GM19395 (cell line): Measurements from ENCODE around the gene MRPL11.
"Not testable (repeated sequence)": the region's sequence is repeated elsewhere in the genome, so short reads cannot be mapped to it uniquely, and the experiment has no call there.

Experiments used
- ATAC-seq: cut with Tn5 transposase; IDR thresholded peaks from one replicate; pipeline ENCODE4 v1.9.1; 2021; ENCODE audit warnings: mild to moderate bottlenecking, moderate library complexity; ENCODE audit not compliant: unreplicated experiment

MRPL11 gene

GRCh38 chr11:66467756-66468155 lies 29.1 kb upstream of the MRPL11 start:
- no peak for ATAC-seq

DNA sequence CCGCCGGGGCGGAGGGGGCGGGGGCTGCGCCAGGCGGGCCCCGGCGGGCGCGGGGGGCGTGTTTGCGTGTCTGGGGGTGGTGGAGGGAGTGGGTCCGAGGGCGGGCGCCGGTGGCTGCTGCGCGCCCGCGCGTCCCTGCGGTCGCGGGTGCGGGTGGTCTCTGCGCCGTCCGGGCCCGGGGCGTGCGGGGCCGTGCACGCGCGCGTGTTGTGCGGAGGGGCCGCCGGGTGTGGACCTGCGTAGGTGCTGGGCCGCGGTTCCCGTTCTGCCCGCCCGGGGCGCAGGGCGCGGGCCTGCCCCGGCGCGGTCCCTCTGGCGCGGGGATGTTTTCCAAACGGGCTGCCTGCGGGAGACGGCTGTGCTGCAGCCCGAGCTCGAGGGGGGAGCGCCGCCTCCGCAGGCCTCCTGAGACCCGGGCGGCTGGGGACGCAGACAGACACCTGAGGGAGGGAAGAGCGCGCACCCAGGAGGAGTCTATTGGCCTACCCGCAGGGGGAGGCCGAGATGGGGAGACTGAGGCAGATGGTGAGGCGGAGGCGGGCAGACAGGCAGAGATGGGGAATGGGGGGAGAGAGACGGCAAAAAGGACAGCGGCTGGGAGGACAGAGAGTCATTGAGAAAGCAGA lies 28.5 kb upstream of the MRPL11 start:
- peak; percentile 42 for ATAC-seq

DNA sequence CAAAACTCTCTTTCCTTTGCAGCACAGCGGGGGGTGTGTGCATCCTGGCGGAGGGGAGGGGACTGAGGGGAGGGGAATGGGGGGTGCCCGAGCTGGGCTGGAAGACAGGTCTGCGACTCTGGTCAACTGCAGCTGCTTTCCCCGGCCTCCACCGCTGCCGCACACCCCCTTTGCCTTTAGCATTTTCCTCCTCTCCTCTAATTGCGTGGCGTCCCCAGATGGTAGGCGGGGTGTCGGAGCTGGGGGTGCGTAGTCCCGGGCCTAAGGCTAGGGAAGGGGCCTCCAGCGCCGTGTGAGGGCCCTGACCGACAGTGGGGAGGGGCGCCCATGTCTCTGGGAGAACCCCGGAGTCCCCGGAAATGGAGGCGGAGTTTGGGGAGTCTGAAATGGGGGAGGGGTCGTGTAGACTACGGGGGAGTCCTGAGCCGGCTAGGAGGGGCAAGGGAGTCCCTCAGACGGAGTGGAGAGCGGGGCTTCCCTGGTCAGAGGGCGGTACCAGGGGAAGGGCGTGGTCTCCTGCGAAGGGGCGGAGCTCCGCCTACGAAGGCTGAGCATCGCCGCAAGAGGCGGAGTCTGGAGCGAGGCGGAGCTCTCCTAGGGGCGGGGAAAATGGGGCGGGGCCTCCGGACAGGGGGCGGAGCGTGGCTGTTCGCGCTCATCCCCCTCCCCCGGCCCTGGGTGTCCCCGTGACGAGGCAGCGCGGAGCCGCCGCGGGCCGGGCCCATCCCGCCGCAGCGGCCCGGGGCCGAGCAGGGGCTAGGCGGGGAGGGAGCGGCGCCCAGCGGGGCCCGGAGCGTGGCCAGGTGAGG lies 27.8 kb upstream of the MRPL11 start, which contains the start of gene PELI3:
Gene PELI3 (plus strand): TSS at position 681 of the 809 bp plus-strand sequence. CDS start 1,224 bp downstream, outside the sequence.
- ATAC-seq = peak; percentile 80

DNA sequence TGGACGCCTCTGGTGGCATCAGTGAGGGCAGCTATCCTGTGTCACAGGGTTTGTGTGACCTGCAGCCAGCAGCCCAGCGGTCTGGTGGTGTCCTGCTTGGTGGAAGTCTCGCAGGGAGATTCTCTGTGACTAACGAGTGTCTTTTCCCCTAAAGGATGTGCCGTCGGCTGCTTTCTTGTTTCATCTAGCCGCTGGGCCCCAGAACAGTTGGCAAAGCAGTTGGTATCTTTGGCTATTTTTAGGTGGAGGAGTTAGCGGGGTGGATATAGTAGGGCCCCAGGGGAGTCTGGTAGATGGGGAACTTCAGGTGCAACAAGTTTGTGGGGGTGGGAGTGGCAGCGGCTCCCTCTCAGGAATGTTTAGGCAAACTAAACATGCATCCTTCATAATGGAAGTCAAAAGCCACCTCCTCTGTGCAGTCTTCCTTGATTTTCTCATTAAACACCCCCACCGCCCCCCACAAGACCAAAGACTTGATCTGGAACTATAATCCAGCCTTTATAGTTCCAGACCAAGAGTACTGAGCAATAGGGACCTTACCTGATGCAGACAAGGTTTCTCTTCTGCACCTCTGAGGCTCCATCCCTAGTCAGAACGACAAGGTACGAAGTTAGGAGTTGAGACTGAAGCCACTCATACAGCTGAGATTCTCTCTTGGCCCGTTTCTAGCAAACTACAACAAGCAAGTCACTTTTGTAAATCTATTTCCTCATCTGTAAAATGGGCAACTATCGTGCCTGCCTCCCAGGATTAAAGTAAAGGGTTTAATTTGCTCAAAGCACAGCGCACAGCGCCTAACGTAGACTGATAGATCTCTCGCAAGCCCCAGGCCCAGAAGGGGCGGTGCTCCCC lies 27.0 kb upstream of the MRPL11 start:
- ATAC-seq = no peak

GRCh38 chr11:66464916-66465315 lies 26.3 kb upstream of the MRPL11 start:
- ATAC-seq = no peak

DNA sequence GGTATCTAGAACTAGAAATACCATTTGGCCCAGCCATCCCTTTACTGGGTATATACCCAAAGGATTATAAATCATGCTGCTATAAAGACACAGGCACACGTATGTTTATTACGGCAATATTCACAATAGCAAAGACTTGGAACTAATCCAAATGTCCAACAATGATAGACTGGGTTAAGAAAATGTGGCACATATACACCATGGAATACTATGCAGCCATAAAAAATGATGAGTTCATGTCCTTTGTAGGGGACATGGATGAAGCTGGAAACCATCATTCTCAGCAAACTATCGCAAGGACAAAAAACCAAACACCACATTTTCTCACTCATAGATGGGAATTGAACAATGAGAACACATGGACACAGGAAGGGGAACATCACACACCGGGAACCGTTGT lies 25.5 kb upstream of the MRPL11 start:
- ATAC-seq = not testable (repeated sequence)

DNA sequence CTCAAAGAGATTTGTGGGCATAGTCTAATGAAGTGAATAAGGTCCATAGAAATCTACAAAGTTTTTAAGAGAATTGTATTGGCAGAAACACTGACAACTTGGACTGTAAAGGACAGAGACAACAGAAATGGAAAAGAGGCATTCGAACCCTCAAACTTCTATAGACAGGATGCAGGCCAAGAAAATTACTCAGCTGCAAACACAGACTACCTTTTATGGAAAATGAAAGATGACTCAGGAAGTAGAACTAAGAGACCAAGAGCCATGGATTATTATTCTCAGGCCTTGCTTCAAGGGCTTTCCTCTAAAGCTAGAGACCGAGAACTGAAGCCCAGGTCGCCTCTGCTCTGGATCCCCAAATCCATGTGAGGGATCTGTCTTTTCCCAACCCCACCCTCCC lies 24.3 kb upstream of the MRPL11 start:
- no peak for ATAC-seq

- ATAC-seq = no peak
Measured at GRCh38 chr11:66462010-66462409, 23.4 kb upstream of the MRPL11 start.

GRCh38 chr11:66459138-66459778 lies 20.6 kb upstream of the MRPL11 start:
- no peak for ATAC-seq

- no peak for ATAC-seq
Measured at GRCh38 chr11:66457826-66458225, 19.2 kb upstream of the MRPL11 start.

- no peak for ATAC-seq
Measured at GRCh38 chr11:66454828-66455227, 16.2 kb upstream of the MRPL11 start.

DNA sequence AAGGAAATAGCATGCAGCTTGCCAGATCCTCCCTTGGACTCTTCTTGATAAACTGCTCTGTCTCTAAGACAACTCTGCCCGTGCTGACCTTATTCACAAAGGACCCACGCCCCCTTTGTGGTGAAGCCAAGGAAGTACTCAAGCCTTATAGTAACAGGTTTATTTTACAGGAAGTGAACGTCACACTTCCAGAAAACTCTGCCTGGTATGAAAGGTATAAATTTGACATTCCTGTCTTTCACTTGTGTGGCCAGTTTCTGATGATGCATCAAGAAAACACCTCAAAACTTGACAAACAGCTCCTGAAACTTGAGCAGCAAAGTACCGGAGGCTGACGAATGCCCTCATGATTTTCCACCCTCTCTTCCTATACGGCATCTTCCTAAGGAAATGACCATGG lies 15.6 kb upstream of the MRPL11 start:
- ATAC-seq = no peak

DNA sequence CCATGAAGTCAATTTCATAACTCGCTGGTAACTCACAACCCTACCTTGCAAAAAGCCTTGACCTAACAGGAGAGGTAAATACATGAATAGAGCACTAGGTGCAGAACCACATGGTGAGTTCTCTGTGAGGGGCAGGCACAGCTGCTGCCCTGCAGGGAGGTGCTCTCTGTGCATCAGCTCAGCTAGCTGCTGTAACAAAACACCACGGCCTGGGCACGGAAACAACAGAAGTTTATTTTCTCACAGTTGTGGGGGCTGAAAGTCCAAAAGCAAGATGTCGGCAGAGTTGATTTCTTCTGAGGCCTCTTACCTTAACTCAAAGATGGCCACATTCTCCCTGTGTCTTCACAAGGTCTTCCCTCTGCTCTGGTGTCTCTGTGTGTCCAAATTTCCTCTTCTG lies 13.0 kb upstream of the MRPL11 start:
- ATAC-seq = no peak

- ATAC-seq = no peak
Measured at GRCh38 chr11:66450560-66450959, 11.9 kb upstream of the MRPL11 start.

- no peak for ATAC-seq
Measured at GRCh38 chr11:66448523-66448922, 9.9 kb upstream of the MRPL11 start.

DNA sequence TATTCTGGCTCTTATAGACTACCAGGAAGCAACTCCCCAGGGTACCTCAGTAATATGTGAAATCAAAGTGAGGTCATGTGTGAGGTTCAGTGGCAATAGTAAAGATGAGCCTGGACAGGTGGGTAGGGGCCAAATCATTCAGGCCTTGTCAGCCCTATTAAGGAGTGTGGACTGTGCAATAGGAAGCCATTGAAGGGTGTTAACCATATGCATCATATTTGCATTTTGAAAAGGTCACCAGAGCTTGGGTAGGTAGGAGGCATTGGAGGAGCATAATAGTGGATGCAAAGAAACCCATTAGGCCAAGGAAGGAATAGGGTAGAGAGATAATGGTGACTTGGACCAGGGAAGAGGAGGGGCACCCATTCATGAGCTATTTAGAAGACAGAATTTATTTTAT lies 8.4 kb upstream of the MRPL11 start:
- no peak for ATAC-seq

DNA sequence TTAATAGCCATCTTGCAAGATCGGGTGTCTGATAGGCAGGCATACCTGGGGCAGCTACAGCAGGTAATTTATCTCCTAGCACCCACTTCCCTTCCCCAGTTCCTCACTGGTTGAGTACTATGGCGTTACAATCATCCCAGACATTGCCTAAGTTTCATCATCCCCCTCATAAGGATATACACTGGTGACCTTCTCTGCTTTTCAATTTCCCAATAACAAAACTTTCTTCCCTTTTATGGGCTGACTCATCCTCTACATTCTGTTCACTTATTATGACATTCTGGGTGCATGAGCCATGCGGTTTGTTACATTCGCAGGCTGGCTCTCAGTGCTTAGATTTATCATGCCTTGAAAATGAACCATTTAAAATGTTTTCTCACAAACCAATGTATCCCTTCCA lies 5.0 kb upstream of the MRPL11 start:
- ATAC-seq = no peak

DNA sequence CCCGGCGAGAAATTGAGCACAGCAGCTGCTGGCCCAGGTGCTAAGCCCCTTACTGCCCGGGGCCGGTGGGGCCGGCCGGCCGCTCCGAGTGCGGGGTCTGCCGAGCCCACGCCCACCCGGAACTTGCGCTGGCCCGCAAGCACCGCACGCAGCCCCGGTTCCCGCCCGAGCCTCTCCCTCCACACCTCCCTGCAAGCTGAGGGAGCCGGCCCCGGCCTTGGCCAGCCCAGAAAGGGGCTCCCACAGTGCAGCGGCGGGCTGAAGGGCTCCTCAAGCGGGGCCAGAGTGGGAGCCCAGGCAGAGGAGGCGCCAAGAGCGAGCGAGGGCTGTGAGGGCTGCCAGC lies 2.3 kb upstream of the MRPL11 start:
- ATAC-seq = not testable (repeated sequence)

GRCh38 chr11:66440101-66440939 lies 1.7 kb upstream of the MRPL11 start:
- ATAC-seq = not testable (repeated sequence)

GRCh38 chr11:66437979-66438503 lies 607 bp downstream of the MRPL11 start:
- ATAC-seq = no peak
